Adrenal gland (tissue), 12 donors: ENCODE measurements around the gene BRINP1. TPM values are rescaled to one million over a fixed set of nuclear protein-coding genes. Genes with fewer than 3 reads are reported as not detected.

Experiments used
- DNase-seq, 7 donors: peaks; one replicate each; pipeline ENCODE4 v3.0.0-alpha.2; 2019 to 2020
- H3K27ac ChIP-seq, 5 donors: fragments of 200-600 bp; sonication (generic) in 4 of 5; 1 replicate in 3 of 5; 2 replicates in 2 of 5; pipeline versions ENCODE4 v1.5.1 to v1.8.0; 2016 to 2020; ENCODE audit warnings: mild to moderate bottlenecking in 1 of 5
- H3K27me3 ChIP-seq: fragments of 200-600 bp; 2 replicates; pipeline ENCODE4 v1.8.0; 2021
- H3K36me3 ChIP-seq, 2 donors: fragments of 200-600 bp; replicated peaks in 1 of 2; 1 replicate in 1 of 2; 2 replicates in 1 of 2; pipeline versions ENCODE4 v1.5.1 to v1.8.0; 2018 to 2022
- H3K4me1 ChIP-seq, 2 donors: fragments of 200-600 bp; replicated peaks in 1 of 2; 1 replicate in 1 of 2; 2 replicates in 1 of 2; pipeline versions ENCODE4 v1.5.1 to v1.8.0; 2018 to 2021
- H3K4me3 ChIP-seq, 4 donors: fragments of 200-600 bp; sonication (generic) in 3 of 4; one replicate each; pipeline ENCODE4 v1.5.1; 2016 to 2018
- H3K9me3 ChIP-seq, 3 donors: fragments of 200-600 bp; sonication (generic) in 1 of 3; replicated peaks in 1 of 3; 1 replicate in 2 of 3; 2 replicates in 1 of 3; pipeline versions ENCODE4 v1.5.1 to v1.8.0; 2016 to 2021
- CTCF ChIP-seq, 6 experiments: fragments of 450-650 bp in 4 of 6; fragments of 200-600 bp in 2 of 6; sonication (generic) in 1 of 6; IDR thresholded peaks; 1 replicate in 5 of 6; 2 replicates in 1 of 6; pipeline versions ENCODE4 v1.5.1 to v1.8.0; 2016 to 2021; ENCODE audit warnings: antibody characterized with exemption in 6 of 6, mild to moderate bottlenecking in 2 of 6, moderate library complexity in 1 of 6
- POLR2A ChIP-seq, 2 donors: fragments of 450-650 bp; IDR thresholded peaks; one replicate each; pipeline ENCODE4 v1.6.1; 2017; ENCODE audit warnings: antibody characterized with exemption in 2 of 2, mild to moderate bottlenecking in 2 of 2, moderate library complexity in 1 of 2
- WGBS, 4 donors: extraction: QIAGEN DNeasy Blood & Tissue Kit in 2 of 4; methylation state at CpG; one replicate each; pipeline versions ENCODE4 v1.1.5 to v1.1.7; 2013 to 2017; 5-methylcytosine and 5-hydroxymethylcytosine counted together
- intact Hi-C, 2 donors: fragments of 100-400 bp; cut with DNase I; formaldehyde crosslinking; loops; one replicate each; pipeline versions ENCODE4 v1.14.1 to v1.15.0; 2022 to 2023
- polyA plus RNA-seq, 3 donors: library from polyadenylated mRNA; stranded (reverse); fragments of 200-250 nt in 2 of 3; fragments of 350-450 nt in 1 of 3; fragmentation: Illumina TruSeq in 1 of 3; extraction: RNeasy Lipid Tissue Mini Kit (QIAGEN cat#74804) in 1 of 3; gene quantifications; one replicate each; pipeline ENCODE4 v1.2.3, GENCODE V29; 2013 to 2014
- total RNA-seq, 9 donors: library from RNA; depleted of rRNA in 4 of 9; stranded (reverse); fragments of >200 nt in 4 of 9; fragments of 120-200 nt in 1 of 9; fragmentation: NEBNext Ultra II Directional in 1 of 9; extraction: Animal tissue kit (Norgen Biotek cat#: 25700) in 1 of 9; gene quantifications; one replicate each; pipeline versions ENCODE4 v1.1.0 to v1.2.4, GENCODE V29; 2013 to 2023
- donor health status: healthy with polysubstance abuse.
- donor health status: Bipolar disorder and iron deficiency.
- donor health status: DM: yes; HTN: yes; CAD: no.
- donor health status: DM: no; HTN: no; CAD: no.
- donor health status: DM: no; HTN: no; CAD: no.
- donor health status: DM: yes; HTN: yes; CAD: no.

BRINP1 gene
- total and polyA plus RNA-seq, 12 donors, result 0.07 to 6.4 (median 1.2) TPM; not detected in 1

GRCh38 chr9:119332522-119332921 is 36.7 kb downstream of the BRINP1 start:
- WGBS, 4 donors, result 59 to 72% (median 62%) methylated on average over 2 of the region's 2 CpGs
- H3K27ac ChIP-seq, result no peak overlapping the region
- no peak for TF ChIP-seq POLR2A (IDR thresholded peaks at IDR 0.05)
- TF ChIP-seq CTCF (IDR thresholded peaks at IDR 0.05), result no peak
- H3K9me3 ChIP-seq, result no peaks in the 10 kb centered on the region
- intact Hi-C loops, result no loop called here
- H3K27me3 ChIP-seq, result no peaks in the 10 kb centered on the region
- no peak for DNase-seq
- no peaks in the 10 kb centered on the region for H3K4me1 ChIP-seq
- no peak overlapping the region for H3K4me3 ChIP-seq
- no peaks in the 10 kb centered on the region for H3K36me3 ChIP-seq

- H3K4me1 ChIP-seq, result peaks cover 3 to 9% of the 10 kb centered on the region in 2 donors
- H3K27ac ChIP-seq, result peak overlapping the region in 2 of 5 donors; percentile 15 to 57
- intact Hi-C loops, result no loop called here
- H3K9me3 ChIP-seq, result no peaks in the 10 kb centered on the region
- no peaks in the 10 kb centered on the region for H3K27me3 ChIP-seq
- no peak overlapping the region for H3K4me3 ChIP-seq
- 9 to 46% (median 27%) methylated on average over 4 to 7 of the region's 7 CpGs for WGBS, 4 donors
- DNase-seq, result peak; percentile 79 to 92 (median 90)
- TF ChIP-seq CTCF (IDR thresholded peaks at IDR 0.05) (no peak), POLR2A (IDR thresholded peaks at IDR 0.05) (no peak)
- no peaks in the 10 kb centered on the region for H3K36me3 ChIP-seq
Measured at GRCh38 chr9:119322184-119322583, 47.1 kb downstream of the BRINP1 start.

GRCh38 chr9:119318371-119318770 is 50.9 kb downstream of the BRINP1 start:
- no peak overlapping the region for H3K27ac ChIP-seq
- H3K4me1 ChIP-seq, result peaks cover 3 to 9% of the 10 kb centered on the region in 2 donors
- peak in 1 of 7 donors; percentile 17 for DNase-seq
- H3K36me3 ChIP-seq, result no peaks in the 10 kb centered on the region
- no peaks in the 10 kb centered on the region for H3K27me3 ChIP-seq
- WGBS, 4 donors, result 20 to 29% (median 25%) methylated on average over 3 to 4 of the region's 4 CpGs
- intact Hi-C loops, result no loop called here
- no peaks in the 10 kb centered on the region for H3K9me3 ChIP-seq
- TF ChIP-seq POLR2A (IDR thresholded peaks at IDR 0.05) (no peak), CTCF (IDR thresholded peaks at IDR 0.05) (peak in 1 of 6 experiments; percentile 6)
- no peak overlapping the region for H3K4me3 ChIP-seq

- Histone ChIP-seq H3K36me3 (no peaks in the 10 kb centered on the region), H3K9me3 (no peaks in the 10 kb centered on the region), H3K4me1 (no peaks in the 10 kb centered on the region), H3K27ac (no peak overlapping the region), H3K27me3 (no peaks in the 10 kb centered on the region), H3K4me3 (no peak overlapping the region)
- TF ChIP-seq CTCF (IDR thresholded peaks at IDR 0.05) (no peak), POLR2A (IDR thresholded peaks at IDR 0.05) (no peak)
- intact Hi-C loops, result no loop called here
- 68 to 79% (median 79%) methylated on average over 4 of the region's 4 CpGs for WGBS, 4 donors
- no peak for DNase-seq
Measured at GRCh38 chr9:119313846-119314245, 55.4 kb downstream of the BRINP1 start.
